ENCODE data around the gene ZDHHC5. TPM values are rescaled to one million over a fixed set of nuclear protein-coding genes. Genes with fewer than 3 reads are reported as not detected.
"Not testable (repeated sequence)": the region's sequence is repeated elsewhere in the genome, so short reads cannot be mapped to it uniquely, and the experiment has no call there.

Gene ZDHHC5
- polyA plus RNA-seq, 3 donors: 53.7 to 59.9 (median 54.9) TPM

- DNase-seq: no peak
These were observed 8.2 kb upstream of the ZDHHC5 start for GRCh38 chr11:57659669-57660068.

DNA sequence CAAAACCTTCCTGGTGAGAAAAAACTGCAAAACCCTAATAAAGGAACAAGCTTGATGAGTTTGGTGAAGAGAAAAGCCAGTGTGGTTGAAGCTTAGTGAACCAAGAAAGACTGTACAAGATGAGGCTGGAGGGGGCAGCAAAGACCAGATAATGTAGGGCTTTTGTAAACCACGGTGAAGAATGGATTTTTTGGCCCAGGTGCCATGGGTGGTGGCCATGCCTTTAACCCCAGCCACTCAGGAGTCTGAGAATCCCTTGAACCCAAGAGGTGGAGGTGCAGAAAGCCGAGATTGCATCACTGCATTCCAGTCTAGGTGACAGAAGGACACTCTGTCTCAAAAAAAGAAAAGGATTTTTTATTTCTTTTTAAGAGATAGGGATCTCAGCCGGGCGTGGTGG is 5.0 kb upstream of the ZDHHC5 start:
- DNase-seq: no peak

GRCh38 chr11:57663975-57664374 is 3.9 kb upstream of the ZDHHC5 start:
- DNase-seq: no peak

GRCh38 chr11:57667117-57667735 is 688 bp upstream of the ZDHHC5 start:
- DNase-seq: peak; percentile 97

- no peak for DNase-seq
These were observed 494 bp downstream of the ZDHHC5 start for GRCh38 chr11:57668434-57668782.

- DNase-seq: no peak
These were observed 6.3 kb downstream of the ZDHHC5 start for GRCh38 chr11:57674251-57674650.

DNA sequence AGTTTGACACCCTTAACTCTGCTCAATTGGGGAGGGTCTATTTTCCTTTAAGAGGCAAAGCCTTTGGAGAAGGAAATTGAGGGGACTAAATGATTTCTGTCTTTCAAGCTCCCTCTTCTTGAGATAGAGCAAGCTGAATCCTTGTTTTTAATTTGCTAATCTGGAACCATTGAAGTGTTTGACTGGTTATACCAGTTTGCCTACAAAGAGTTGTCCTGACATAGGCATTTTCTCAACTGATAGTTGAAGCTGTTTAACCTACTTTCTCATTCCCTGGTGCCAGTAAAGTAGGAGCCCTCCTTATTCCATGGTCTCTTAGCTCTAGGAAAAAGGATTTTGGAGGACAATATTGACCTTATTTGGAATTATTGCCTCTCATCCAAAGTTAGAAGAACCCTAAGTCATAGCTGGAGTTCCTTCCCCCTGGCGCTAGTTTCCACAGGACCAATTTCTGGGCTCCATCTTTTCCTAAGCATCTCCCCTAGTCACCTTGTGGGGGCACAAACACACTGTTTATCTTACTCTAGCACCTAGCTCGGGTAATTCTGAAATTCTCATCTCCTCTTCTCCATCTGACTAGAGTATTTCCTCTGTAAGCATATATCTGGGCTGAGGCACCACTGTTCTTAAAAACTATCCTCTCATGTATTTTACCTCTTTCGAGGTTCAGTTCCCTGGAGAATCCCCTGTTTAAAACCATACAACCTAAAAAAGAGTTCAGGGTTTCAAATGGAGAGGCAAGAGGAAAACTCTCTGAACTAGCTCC is 7.4 kb downstream of the ZDHHC5 start:
- DNase-seq: no peak

GRCh38 chr11:57679396-57679795 is 11.5 kb downstream of the ZDHHC5 start:
- DNase-seq: no peak

- DNase-seq: no peak
These were observed 12.6 kb downstream of the ZDHHC5 start for GRCh38 chr11:57680552-57680874.

DNA sequence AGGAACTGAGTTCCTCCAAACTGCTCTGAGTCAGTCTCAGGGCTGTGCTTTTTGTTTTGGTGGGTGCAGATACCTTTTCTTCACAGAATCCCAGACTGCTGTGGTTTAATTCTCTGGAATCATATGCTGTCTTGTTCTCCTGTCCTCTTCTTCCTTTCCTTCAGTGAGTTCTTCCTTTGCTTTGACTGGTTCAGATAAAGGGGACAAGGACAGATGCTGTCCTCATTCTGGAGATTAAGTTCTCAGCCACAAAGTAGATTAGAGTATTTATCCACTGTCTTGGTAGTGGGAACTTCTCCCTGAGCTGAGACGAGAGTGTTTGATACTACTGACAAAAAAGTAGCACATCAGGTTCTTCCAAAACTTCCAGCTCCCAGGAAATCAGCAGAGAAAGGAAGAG is 13.3 kb downstream of the ZDHHC5 start:
- DNase-seq: no peak

DNA sequence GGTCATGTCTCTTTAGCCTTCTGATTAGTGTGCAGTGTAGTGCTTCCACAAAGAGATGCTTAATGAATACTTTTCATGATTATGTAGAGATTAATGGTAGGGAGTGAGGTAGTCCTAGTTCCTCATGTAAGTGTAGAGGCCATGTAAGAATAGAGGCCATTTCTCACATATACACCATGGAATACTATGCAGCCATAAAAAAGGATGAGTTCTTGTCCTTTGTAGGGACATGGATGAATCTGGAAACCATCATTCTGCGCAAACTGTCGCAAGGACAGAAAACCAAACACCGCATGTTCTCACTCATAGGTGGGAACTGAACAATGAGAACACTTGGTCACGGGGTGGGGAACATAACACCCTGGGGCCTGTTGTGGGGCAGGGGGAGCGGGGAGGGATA is 22.6 kb downstream of the ZDHHC5 start:
- not testable (repeated sequence) for DNase-seq

DNA sequence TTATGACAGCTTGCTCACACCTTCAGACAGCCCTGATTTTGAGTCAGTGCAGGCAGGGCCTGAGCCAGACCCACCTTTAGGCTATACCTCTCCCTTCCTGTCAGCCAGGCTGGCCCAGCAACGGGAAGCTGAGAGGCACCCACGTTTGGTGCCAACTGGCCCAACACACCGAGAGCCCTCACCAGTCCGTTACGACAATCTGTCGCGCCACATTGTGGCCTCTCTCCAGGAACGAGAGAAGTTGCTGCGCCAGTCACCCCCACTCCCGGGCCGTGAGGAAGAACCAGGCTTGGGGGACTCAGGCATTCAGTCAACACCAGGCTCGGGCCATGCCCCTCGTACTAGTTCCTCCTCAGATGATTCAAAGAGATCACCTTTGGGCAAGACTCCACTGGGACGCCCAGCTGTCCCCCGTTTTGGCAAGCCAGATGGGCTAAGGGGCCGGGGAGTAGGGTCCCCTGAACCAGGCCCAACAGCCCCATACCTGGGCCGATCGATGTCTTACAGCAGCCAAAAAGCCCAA is 31.0 kb downstream of the ZDHHC5 start:
- DNase-seq: no peak

GRCh38 chr11:57699813-57700212 is 31.9 kb downstream of the ZDHHC5 start:
- no peak for DNase-seq

DNA sequence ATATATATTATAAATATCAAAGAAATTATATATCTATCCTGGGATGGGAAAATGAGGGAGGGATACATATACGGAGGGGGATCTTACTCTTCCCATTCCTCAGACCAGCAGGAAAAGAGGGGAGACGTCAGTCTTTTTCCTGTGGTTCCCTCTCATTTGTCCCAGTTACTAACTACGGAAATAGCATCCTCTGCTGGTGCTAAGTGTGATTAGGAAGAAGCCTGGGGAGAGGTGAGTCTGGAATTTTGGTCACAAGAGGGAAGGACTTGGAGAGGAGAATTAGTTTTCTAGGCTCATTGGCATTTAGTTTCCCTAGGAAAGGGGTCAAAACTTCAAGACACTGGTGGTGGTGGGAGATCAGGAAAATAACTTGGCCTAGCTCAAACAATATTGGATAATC is 32.5 kb downstream of the ZDHHC5 start:
- no peak for DNase-seq

DNA sequence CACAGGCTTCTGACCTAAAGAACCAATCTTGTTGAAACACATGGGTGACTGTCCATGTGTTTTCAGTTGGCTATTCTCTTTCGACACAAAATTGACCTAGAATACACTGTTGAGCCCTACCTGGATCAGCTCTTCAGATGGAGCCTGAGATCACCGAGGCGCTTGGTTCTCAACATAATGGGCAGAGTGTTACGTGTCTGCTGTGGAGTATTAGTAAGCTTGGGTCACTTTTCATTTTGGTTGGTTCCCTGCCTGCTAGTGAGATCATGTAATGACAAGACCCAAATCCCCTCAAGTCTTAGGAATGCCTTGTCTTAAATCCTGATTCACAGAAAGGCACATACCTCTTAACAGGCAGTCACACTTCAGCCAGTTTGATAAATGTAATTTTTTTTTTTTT is 35.4 kb downstream of the ZDHHC5 start:
- DNase-seq: no peak

- DNase-seq: no peak
These were observed 37.0 kb downstream of the ZDHHC5 start for GRCh38 chr11:57704932-57705331.

DNA sequence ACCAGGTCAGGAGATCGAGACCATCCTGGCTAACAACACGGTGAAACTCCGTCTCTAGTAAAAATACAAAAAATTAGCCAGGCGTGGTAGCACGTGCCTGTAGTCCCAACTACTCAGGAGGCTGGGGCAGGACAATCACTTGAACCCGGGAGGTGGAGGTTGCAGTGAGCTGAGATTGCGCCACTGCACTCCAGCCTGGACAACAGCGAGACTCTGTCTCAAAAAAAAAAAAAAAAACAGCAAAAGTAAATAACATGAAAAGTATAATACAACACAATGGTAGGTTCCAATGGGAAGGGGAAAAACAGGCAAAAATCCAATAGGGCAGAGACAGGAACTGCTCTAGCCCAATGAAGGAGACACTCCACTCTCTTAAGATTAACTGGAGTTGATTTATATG is 37.5 kb downstream of the ZDHHC5 start:
- not testable (repeated sequence) for DNase-seq

GRCh38 chr11:57709802-57710367 is 42.0 kb downstream of the ZDHHC5 start:
- no peak for DNase-seq

- peak; percentile 89 for DNase-seq
These were observed 43.7 kb downstream of the ZDHHC5 start, which contains the start of gene MED19 for GRCh38 chr11:57711414-57712255. MED19 (minus strand) TSS chr11:57712215; CDS start chr11:57712179, 36 bp downstream.

GRCh38 chr11:57712256-57713150 is 44.6 kb downstream of the ZDHHC5 start, which contains the start of gene TMX2:
TMX2 (plus strand) TSS chr11:57712593; CDS start chr11:57712619, 26 bp downstream.
- peak; percentile 99 for DNase-seq

DNA sequence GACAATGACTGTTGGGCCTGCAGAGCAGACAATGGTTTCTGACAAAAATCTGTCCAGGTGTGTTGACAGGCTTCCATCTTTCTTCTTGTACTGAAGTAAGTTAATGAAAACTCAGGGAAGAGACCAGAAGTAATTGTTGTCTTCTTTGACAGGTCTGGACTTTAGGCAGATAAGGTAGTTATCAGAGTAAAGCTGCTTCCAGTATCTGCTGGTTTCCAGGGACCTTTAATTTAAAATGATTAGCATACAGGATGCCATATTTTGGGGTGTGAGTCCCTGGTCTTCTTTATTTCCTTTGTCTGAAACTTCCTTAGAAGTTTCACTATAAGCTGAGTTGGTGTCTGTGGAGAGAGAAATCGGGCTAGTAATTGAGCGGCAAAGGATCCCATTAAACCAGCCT is 45.9 kb downstream of the ZDHHC5 start:
- DNase-seq: no peak
